ENCODE measurements around the gene LSP1.

DNA sequence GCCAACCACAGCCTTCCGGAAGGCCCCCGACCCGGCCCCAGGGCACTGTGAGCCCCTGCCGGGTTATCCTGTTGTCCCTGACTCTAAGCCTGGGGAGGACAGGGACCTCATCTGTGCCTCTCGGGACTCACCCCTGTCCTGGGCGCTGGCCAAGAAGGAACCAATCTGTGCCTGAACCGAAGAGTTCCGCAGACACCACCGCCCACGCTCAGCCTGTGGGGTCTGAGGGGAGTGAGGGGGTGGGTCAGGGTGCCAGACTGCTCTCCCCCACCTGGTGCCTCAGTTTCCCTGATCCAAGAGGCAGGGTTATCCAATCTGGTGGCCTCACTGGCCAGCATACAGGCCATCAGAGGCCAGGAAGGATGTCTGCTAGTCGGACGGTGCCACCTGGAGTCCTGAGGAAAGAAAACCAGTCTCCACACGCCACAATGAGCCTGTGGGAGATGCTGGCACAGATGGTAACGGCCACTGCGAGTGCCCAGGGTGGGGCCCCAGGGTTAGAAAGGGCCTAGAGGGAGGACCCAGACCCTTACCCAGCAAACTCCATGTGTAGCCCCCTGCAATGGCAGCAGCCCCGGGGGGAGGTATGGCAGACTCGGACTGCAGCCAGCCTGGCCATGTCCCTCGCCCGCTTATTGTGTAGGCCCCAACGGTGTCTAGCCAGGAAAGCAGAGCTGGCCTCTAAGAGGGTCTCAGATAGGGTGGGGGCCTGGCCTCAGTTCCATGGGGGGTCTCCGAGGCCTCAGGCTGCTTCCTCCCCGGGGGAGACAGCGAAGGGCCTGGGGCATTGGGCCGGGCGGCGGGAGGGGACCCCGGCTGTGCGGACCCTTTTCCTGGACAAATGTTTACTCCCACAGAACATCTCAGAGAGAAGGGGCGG is 65.8 kb downstream of the LSP1 start:
- TF ChIP-seq CTCF (conservative IDR thresholded peaks at IDR 0.05) = no peak
- no peak for TF ChIP-seq ZFX (IDR thresholded peaks at IDR 0.05)
